ENCODE results near the gene KRTAP10-3.

GRCh38 chr21:44534688-44535087 is 23.9 kb downstream of the KRTAP10-3 start:
- TF ChIP-seq, protein P1, sequence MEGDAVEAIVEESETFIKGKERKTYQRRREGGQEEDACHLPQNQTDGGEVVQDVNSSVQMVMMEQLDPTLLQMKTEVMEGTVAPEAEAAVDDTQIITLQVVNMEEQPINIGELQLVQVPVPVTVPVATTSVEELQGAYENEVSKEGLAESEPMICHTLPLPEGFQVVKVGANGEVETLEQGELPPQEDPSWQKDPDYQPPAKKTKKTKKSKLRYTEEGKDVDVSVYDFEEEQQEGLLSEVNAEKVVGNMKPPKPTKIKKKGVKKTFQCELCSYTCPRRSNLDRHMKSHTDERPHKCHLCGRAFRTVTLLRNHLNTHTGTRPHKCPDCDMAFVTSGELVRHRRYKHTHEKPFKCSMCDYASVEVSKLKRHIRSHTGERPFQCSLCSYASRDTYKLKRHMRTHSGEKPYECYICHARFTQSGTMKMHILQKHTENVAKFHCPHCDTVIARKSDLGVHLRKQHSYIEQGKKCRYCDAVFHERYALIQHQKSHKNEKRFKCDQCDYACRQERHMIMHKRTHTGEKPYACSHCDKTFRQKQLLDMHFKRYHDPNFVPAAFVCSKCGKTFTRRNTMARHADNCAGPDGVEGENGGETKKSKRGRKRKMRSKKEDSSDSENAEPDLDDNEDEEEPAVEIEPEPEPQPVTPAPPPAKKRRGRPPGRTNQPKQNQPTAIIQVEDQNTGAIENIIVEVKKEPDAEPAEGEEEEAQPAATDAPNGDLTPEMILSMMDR (IDR thresholded peaks at IDR 0.05) = no peak
- TF ChIP-seq EP300 (IDR thresholded peaks at IDR 0.05) (no peak), POLR2A (IDR thresholded peaks at IDR 0.05) (no peak)

Measured in ovary (tissue), 3 donors.